H1 (cell line): ENCODE measurements around the gene SHANK1. TPM values are rescaled to one million over a fixed set of nuclear protein-coding genes. Genes with fewer than 3 reads are reported as not detected.

Experiments used
- CTCF ChIA-PET: fragments of 300-600 bp; sonication (Branson Sonifier 250); formaldehyde crosslinking; loops from one replicate; lab custom pipeline; 2021; ENCODE audit not compliant: partially characterized antibody; lab: Charles Lee
- POLR2A ChIA-PET: fragments of 300-600 bp; sonication (Branson Sonifier 250); formaldehyde crosslinking; loops from one replicate; lab custom pipeline; 2021; ENCODE audit warnings: inconsistent platforms; ENCODE audit not compliant: partially characterized antibody; lab: Charles Lee
- DNase-seq, 2 experiments: peaks; one replicate each; pipeline versions ENCODE4 v3.0.0 to v3.0.0-alpha.2; 2010 to 2022; ENCODE audit warnings: low spot score in 2 of 2, low read depth in 1 of 2, mixed read lengths in 1 of 2
- FAIRE-seq: peaks from 2 replicates; lab custom pipeline; 2011; peaks lifted over from hg19 to GRCh38; lab: Jason Lieb, UNC
- H2AFZ ChIP-seq: 2 replicates; pipeline ENCODE4 v1.8.1; 2012; ENCODE audit warnings: low read length, inconsistent platforms
- H2AK5ac ChIP-seq: 2 replicates; pipeline ENCODE4 v1.6.1; 2013; ENCODE audit warnings: low read depth, low read length
- H2BK120ac ChIP-seq: replicated peaks from 2 replicates; pipeline ENCODE3; 2013; ENCODE audit warnings: low read depth, low read length, inconsistent platforms
- H2BK12ac ChIP-seq: 2 replicates; pipeline ENCODE4 v1.6.1; 2013; ENCODE audit warnings: low read depth, low read length
- H2BK15ac ChIP-seq: 2 replicates; pipeline ENCODE4 v1.6.1; 2013; ENCODE audit warnings: low read length
- H2BK20ac ChIP-seq: 2 replicates; pipeline ENCODE4 v1.6.1; 2013; ENCODE audit warnings: low read length
- H2BK5ac ChIP-seq: 2 replicates; pipeline ENCODE4 v1.6.1; 2013; ENCODE audit warnings: low read depth, low read length
- H3K14ac ChIP-seq: 2 replicates; pipeline ENCODE4 v1.6.1; 2013; ENCODE audit warnings: inconsistent platforms; ENCODE audit not compliant: insufficient read length
- H3K18ac ChIP-seq: 2 replicates; pipeline ENCODE4 v1.6.1; 2013; ENCODE audit warnings: low read length; ENCODE audit errors: extremely low read depth
- H3K23ac ChIP-seq: 2 replicates; pipeline ENCODE4 v1.6.1; 2013; ENCODE audit warnings: inconsistent platforms; ENCODE audit not compliant: insufficient read length
- H3K23me2 ChIP-seq: 2 replicates; pipeline ENCODE4 v1.6.1; 2013; ENCODE audit warnings: low read depth, low read length
- H3K27ac ChIP-seq: 2 replicates; pipeline ENCODE4 v1.6.1; 2011; ENCODE audit warnings: low read depth, low read length, inconsistent platforms
- H3K27me3 ChIP-seq, 4 experiments: replicated peaks in 1 of 4; 1 replicate in 1 of 4; 2 replicates in 3 of 4; pipeline versions ENCODE4 v1.6.1 to v1.8.1; 2011 to 2013; ENCODE audit warnings: low read length in 3 of 4, mild to moderate bottlenecking in 3 of 4, inconsistent platforms in 2 of 4, mixed read lengths in 2 of 4, moderate library complexity in 1 of 4; ENCODE audit not compliant: control insufficient read depth in 3 of 4, insufficient read depth in 3 of 4; ENCODE audit errors: extremely low read depth in 1 of 4
- H3K36me3 ChIP-seq, 4 experiments: 2 replicates each; pipeline versions ENCODE4 v1.6.1 to v1.8.1; 2011 to 2013; ENCODE audit warnings: mild to moderate bottlenecking in 4 of 4, low read length in 3 of 4, moderate library complexity in 2 of 4, control low read depth in 1 of 4, inconsistent platforms in 1 of 4; ENCODE audit not compliant: insufficient read depth in 4 of 4, control insufficient read depth in 2 of 4
- H3K4ac ChIP-seq: replicated peaks from 2 replicates; pipeline ENCODE3; 2013; ENCODE audit warnings: low read length, low read depth, mixed read lengths, inconsistent platforms; ENCODE audit not compliant: insufficient read length
- H3K4me1 ChIP-seq, 4 experiments: replicated peaks in 1 of 4; 1 replicate in 1 of 4; 2 replicates in 3 of 4; pipeline versions ENCODE4 v1.6.1 to v1.8.1; 2011 to 2013; ENCODE audit warnings: low read length in 3 of 4, inconsistent platforms in 2 of 4, mixed read lengths in 1 of 4; ENCODE audit not compliant: insufficient read depth in 4 of 4, control insufficient read depth in 3 of 4
- H3K4me2 ChIP-seq, 2 experiments: 2 replicates each; pipeline versions ENCODE4 v1.6.1 to v1.8.1; 2011 to 2013; ENCODE audit warnings: low read depth in 2 of 2, low read length in 2 of 2, control low read depth in 1 of 2, inconsistent platforms in 1 of 2, mild to moderate bottlenecking in 1 of 2; ENCODE audit not compliant: insufficient read depth in 1 of 2
- H3K4me3 ChIP-seq, 4 experiments: fragments of 200-600, 300-600 bp in 1 of 4; sonication (generic), shearing (Covaris generic), sonication (Bioruptor Twin) in 1 of 4; 2 replicates each; pipeline versions ENCODE4 v1.5.1 to v1.8.1; 2011 to 2016; ENCODE audit warnings: low read length in 4 of 4, low read depth in 3 of 4, control low read depth in 2 of 4, inconsistent platforms in 2 of 4, mild to moderate bottlenecking in 2 of 4, mixed read lengths in 1 of 4, moderate library complexity in 1 of 4; ENCODE audit not compliant: insufficient read depth in 2 of 4; ENCODE audit errors: extremely low read depth in 1 of 4
- H3K56ac ChIP-seq: replicated peaks from 2 replicates; pipeline ENCODE3; 2013; ENCODE audit warnings: low read depth, mild to moderate bottlenecking, mixed read lengths, low read length, inconsistent platforms; ENCODE audit not compliant: insufficient read length
- H3K79me1 ChIP-seq: 2 replicates; pipeline ENCODE4 v1.6.1; 2013; ENCODE audit warnings: low read depth, low read length, control low read depth
- H3K79me2 ChIP-seq, 2 experiments: 2 replicates each; pipeline versions ENCODE4 v1.6.1 to v1.8.1; 2012 to 2013; ENCODE audit warnings: low read length in 2 of 2, mild to moderate bottlenecking in 2 of 2, inconsistent platforms in 1 of 2; ENCODE audit not compliant: insufficient read depth in 2 of 2, control insufficient read depth in 1 of 2
- H3K9ac ChIP-seq, 4 experiments: replicated peaks in 1 of 4; 1 replicate in 1 of 4; 2 replicates in 3 of 4; pipeline versions ENCODE4 v1.6.1 to v1.8.1; 2011 to 2013; ENCODE audit warnings: low read depth in 3 of 4, low read length in 3 of 4, control low read depth in 2 of 4, mild to moderate bottlenecking in 2 of 4, moderate library complexity in 2 of 4, inconsistent platforms in 1 of 4; ENCODE audit errors: extremely low read depth in 1 of 4
- H3K9me3 ChIP-seq, 2 experiments: 2 replicates each; pipeline versions ENCODE4 v1.6.1 to v1.8.1; 2012 to 2013; ENCODE audit warnings: mild to moderate bottlenecking in 2 of 2, moderate library complexity in 2 of 2, control low read depth in 1 of 2, inconsistent platforms in 1 of 2, low read depth in 1 of 2, low read length in 1 of 2, mixed read lengths in 1 of 2; ENCODE audit not compliant: insufficient read depth in 2 of 2
- H4K20me1 ChIP-seq, 2 experiments: replicated peaks in 1 of 2; 2 replicates each; pipeline versions ENCODE3 to v1.8.1; 2011 to 2013; ENCODE audit warnings: inconsistent platforms in 2 of 2, low read length in 2 of 2, mild to moderate bottlenecking in 1 of 2; ENCODE audit not compliant: insufficient read depth in 2 of 2, control insufficient read depth in 1 of 2
- H4K5ac ChIP-seq: 2 replicates; pipeline ENCODE4 v1.6.1; 2013; ENCODE audit warnings: low read length, low read depth, mixed read lengths, inconsistent platforms; ENCODE audit not compliant: insufficient read length
- H4K8ac ChIP-seq: 2 replicates; pipeline ENCODE4 v1.8.0; 2013; ENCODE audit warnings: mild to moderate bottlenecking, moderate library complexity, low read length, inconsistent platforms; ENCODE audit not compliant: insufficient read depth; ENCODE audit errors: extremely low read depth
- H4K91ac ChIP-seq: replicated peaks from 2 replicates; pipeline ENCODE3; 2013; ENCODE audit warnings: low read length, mixed read lengths, inconsistent platforms; ENCODE audit not compliant: insufficient read length
- ATF2 ChIP-seq: IDR thresholded peaks from 2 replicates; pipeline ENCODE4 v1.6.1; 2012; ENCODE audit warnings: low read length, inconsistent platforms
- ATF3 ChIP-seq: IDR thresholded peaks from 2 replicates; pipeline ENCODE4 v1.6.1; 2011; ENCODE audit warnings: low read depth, mild to moderate bottlenecking, low read length; ENCODE audit not compliant: insufficient read depth
- GTF2F1 ChIP-seq: IDR thresholded peaks from 2 replicates; pipeline ENCODE4 v1.6.1; 2012; ENCODE audit warnings: low read depth, low read length, improper control_type of control experiment, borderline replicate concordance
- NANOG ChIP-seq: IDR thresholded peaks from 2 replicates; pipeline ENCODE4 v1.6.1; 2011; ENCODE audit warnings: low read length, low read depth, mild to moderate bottlenecking, inconsistent platforms; ENCODE audit not compliant: insufficient read depth, poor library complexity, severe bottlenecking
- RAD21 ChIP-seq, 2 experiments: IDR thresholded peaks in 1 of 2; conservative IDR thresholded peaks in 1 of 2; 2 replicates each; pipeline ENCODE4 v1.6.1; 2011; ENCODE audit warnings: low read depth in 2 of 2, low read length in 2 of 2, improper control_type of control experiment in 1 of 2, inconsistent platforms in 1 of 2, mild to moderate bottlenecking in 1 of 2, moderate library complexity in 1 of 2
- RBBP5 ChIP-seq: IDR thresholded peaks from 2 replicates; pipeline ENCODE4 v1.7.1; 2012; ENCODE audit warnings: low read depth, mild to moderate bottlenecking, inconsistent platforms, low read length, moderate library complexity, borderline replicate concordance
- SP4 ChIP-seq: IDR thresholded peaks from 2 replicates; pipeline ENCODE4 v1.6.1; 2012; ENCODE audit warnings: low read length, inconsistent platforms
- TBP ChIP-seq: IDR thresholded peaks from 2 replicates; pipeline ENCODE4 v1.6.1; 2011; ENCODE audit warnings: low read depth, low read length, improper control_type of control experiment
- WGBS, 2 experiments: shearing (Covaris generic) in 1 of 2; methylation state at CpG; one replicate each; pipeline versions ENCODE4 v1.1.6 to v1.1.7; 2013 to 2015; ENCODE audit warnings: low lambda C conversion rate in 2 of 2, mixed read lengths in 2 of 2, inconsistent platforms in 1 of 2, low coverage in 1 of 2, missing lambda C conversion rate in 1 of 2; ENCODE audit not compliant: insufficient replicate concordance in 2 of 2, insufficient coverage in 1 of 2, insufficient read length in 1 of 2; ENCODE audit errors: extremely low coverage in 1 of 2, missing lambda C conversion rate in 1 of 2; 5-methylcytosine and 5-hydroxymethylcytosine counted together
- polyA plus RNA-seq, 7 experiments: library from polyadenylated mRNA; depleted of rRNA in 3 of 7; stranded (reverse) in 5 of 7; unstranded in 2 of 7; fragments of >200 nt in 5 of 7; fragments of 200-250 nt in 2 of 7; gene quantifications; 1 replicate in 5 of 7; 2 replicates in 1 of 7; 4 replicates in 1 of 7; pipeline versions ENCODE4 v1.2.1 to v1.2.3, GENCODE V29; 2011 to 2013; ENCODE audit warnings: missing spikeins in 2 of 7, mixed read lengths in 2 of 7
- total RNA-seq: library from RNA; stranded (reverse); fragmentation: NEBNext Ultra II Directional; extraction: Animal tissue kit (Norgen Biotek cat#: 25700); gene quantifications from 2 replicates; pipeline ENCODE4 v1.2.1, GENCODE V29; 2021

SHANK1 gene
- total and polyA plus RNA-seq, 2 of the 8 experiments (the other 6 are each of a cell fraction or from before 2014, with no cell fraction given), result 1.1 to 3.7 TPM

- no peak overlapping the region for H2BK20ac ChIP-seq
- 0 out of 7 replicates have a peak, but pooled peaks cover 0 to 4% (median 0%) of the 10 kb centered on the region in 4 experiments for H3K4me1 ChIP-seq
- H2AK5ac ChIP-seq, result no peak overlapping the region
- no peaks in the 10 kb centered on the region for H4K20me1 ChIP-seq
- H3K23ac ChIP-seq, result no peak overlapping the region
- POLR2A ChIA-PET, result interaction anchor here (0.9 to 1.5 kb wide), 3 partner anchors 11 to 168 kb away, joined by 3 to 7 read pairs (median 4); no protein-coding TSS in a partner anchor
- no peak overlapping the region for H2BK15ac ChIP-seq
- H3K23me2 ChIP-seq, result no peaks in the 10 kb centered on the region
- H3K9me3 ChIP-seq, result peaks cover 0 to 1% of the 10 kb centered on the region in 2 experiments; a peak in 2 of 4 replicates
- H3K14ac ChIP-seq, result no peak overlapping the region
- H3K79me1 ChIP-seq, result no peaks in the 10 kb centered on the region
- H3K56ac ChIP-seq, result no peak overlapping the region
- H3K4ac ChIP-seq, result no peak overlapping the region
- no peak overlapping the region for H3K9ac ChIP-seq
- no peak overlapping the region for H2BK120ac ChIP-seq
- no peak overlapping the region for H2BK12ac ChIP-seq
- H3K27me3 ChIP-seq, result no peaks in the 10 kb centered on the region
- DNase-seq (no peak), FAIRE-seq (no peak)
- no peak overlapping the region for H4K91ac ChIP-seq
- 88% methylated on average over 4 of the region's 7 CpGs; no CpG with 5 or more reads in 1 of the 2 experiments for WGBS, 2 experiments
- H3K4me2 ChIP-seq, result no peak overlapping the region
- H4K5ac ChIP-seq, result no peak overlapping the region
- no peak overlapping the region for H3K18ac ChIP-seq
- no peak for TF ChIP-seq ATF2
- TF ChIP-seq SP4, result no peak
- no peak for TF ChIP-seq TBP
- no peak for TF ChIP-seq RBBP5
- TF ChIP-seq NANOG, result no peak
- no peak for TF ChIP-seq ATF3
- no peak for TF ChIP-seq RAD21 (IDR thresholded peaks at IDR 0.05 in 1 of 2, conservative IDR thresholded peaks at IDR 0.05 in 1 of 2; ENCODE audit: low read depth in 2 of 2, low read length in 2 of 2)
- no peak for TF ChIP-seq GTF2F1
- no peak overlapping the region for H2AFZ ChIP-seq
- no peak overlapping the region for H4K8ac ChIP-seq
- H2BK5ac ChIP-seq, result no peak overlapping the region
- H3K79me2 ChIP-seq, result no peaks in the 10 kb centered on the region
- no peak overlapping the region for H3K27ac ChIP-seq
- CTCF ChIA-PET, result interaction anchor here (0.6 to 1.9 kb wide), 14 partner anchors 8 to 306 kb away, joined by 3 to 11 read pairs (median 4); partner anchors contain the start of gene C19orf81
- H3K4me3 ChIP-seq, result no peak overlapping the region
- no peaks in the 10 kb centered on the region for H3K36me3 ChIP-seq
These were observed 91.1 kb downstream of the SHANK1 start for GRCh38 chr19:50628551-50628950.
